ENCODE results near the gene DDIT3.

GRCh38 chr12:57531836-57532235 lies 11.5 kb upstream of the DDIT3 start:
- TF ChIP-seq CTCF (IDR thresholded peaks at IDR 0.05 in 8 of 11, conservative IDR thresholded peaks at IDR 0.05 in 3 of 11) (no peak), POLR2AphosphoS5 (IDR thresholded peaks at IDR 0.05) (peak in 1 of 3 donors; percentile 6)

Measured in spleen (tissue), 7 donors.